ENCODE results near the gene TECPR2.

Gene TECPR2

GRCh38 chr14:102502571-102502970 is 139.8 kb downstream of the TECPR2 start:
- no peak overlapping the region for H3K4me3 Mint-ChIP-seq
- no peak for DNase-seq
- no peaks in the 10 kb centered on the region for H3K9me3 Mint-ChIP-seq
- H3K27me3 Mint-ChIP-seq = no peaks in the 10 kb centered on the region
- H3K36me3 Mint-ChIP-seq (ENCODE audit: low read depth) = peaks cover 20% of the 10 kb centered on the region
- H3K4me1 Mint-ChIP-seq (ENCODE audit: low read depth) = peaks cover 9% of the 10 kb centered on the region
- no peak overlapping the region for H3K27ac Mint-ChIP-seq

- Mint-ChIP-seq H3K4me1 (ENCODE audit: low read depth) (peaks cover 12% of the 10 kb centered on the region), H3K27me3 (no peaks in the 10 kb centered on the region), H3K36me3 (ENCODE audit: low read depth) (peaks cover 10% of the 10 kb centered on the region), H3K27ac (no peak overlapping the region), H3K4me3 (no peak overlapping the region), H3K9me3 (no peaks in the 10 kb centered on the region)
- no peak for DNase-seq
Observed at GRCh38 chr14:102503641-102504327, 141.0 kb downstream of the TECPR2 start.

GRCh38 chr14:102504328-102504999 is 141.7 kb downstream of the TECPR2 start:
- Mint-ChIP-seq H3K4me1 (ENCODE audit: low read depth) (peaks cover 13% of the 10 kb centered on the region), H3K9me3 (no peaks in the 10 kb centered on the region), H3K27ac (no peak overlapping the region), H3K4me3 (no peak overlapping the region), H3K36me3 (ENCODE audit: low read depth) (peaks cover 5% of the 10 kb centered on the region), H3K27me3 (no peaks in the 10 kb centered on the region)
- no peak for DNase-seq

- Mint-ChIP-seq H3K4me3 (no peak overlapping the region), H3K27ac (no peak overlapping the region)
- DNase-seq = no peak
Observed at GRCh38 chr14:102505000-102505619, 142.4 kb downstream of the TECPR2 start.

GRCh38 chr14:102505775-102506625 is 143.3 kb downstream of the TECPR2 start:
- Mint-ChIP-seq H3K9me3 (no peaks in the 10 kb centered on the region), H3K4me3 (no peak overlapping the region), H3K4me1 (ENCODE audit: low read depth) (peaks cover 13% of the 10 kb centered on the region), H3K27ac (no peak overlapping the region), H3K36me3 (ENCODE audit: low read depth) (peaks cover 5% of the 10 kb centered on the region), H3K27me3 (no peaks in the 10 kb centered on the region)
- no peak for DNase-seq

More at GRCh38 chr14:102505000-102505619, 142.4 kb downstream of the TECPR2 start:
- Mint-ChIP-seq H3K4me1 (ENCODE audit: low read depth) (peaks cover 11% of the 10 kb centered on the region), H3K9me3 (no peaks in the 10 kb centered on the region), H3K36me3 (ENCODE audit: low read depth) (peaks cover 5% of the 10 kb centered on the region), H3K27me3 (no peaks in the 10 kb centered on the region)

- no peak overlapping the region for H3K27ac Mint-ChIP-seq
- H3K36me3 Mint-ChIP-seq (ENCODE audit: low read depth) = peaks cover 5% of the 10 kb centered on the region
- H3K4me1 Mint-ChIP-seq (ENCODE audit: low read depth) = peaks cover 15% of the 10 kb centered on the region
- no peaks in the 10 kb centered on the region for H3K27me3 Mint-ChIP-seq
- H3K4me3 Mint-ChIP-seq = no peak overlapping the region
- no peak for DNase-seq
- H3K9me3 Mint-ChIP-seq = no peaks in the 10 kb centered on the region
Observed at GRCh38 chr14:102506626-102506925, 143.8 kb downstream of the TECPR2 start.

- peak; percentile 40 for DNase-seq
- Mint-ChIP-seq H3K4me1 (ENCODE audit: low read depth) (peaks cover 17% of the 10 kb centered on the region), H3K27me3 (no peaks in the 10 kb centered on the region), H3K36me3 (ENCODE audit: low read depth) (peaks cover 5% of the 10 kb centered on the region), H3K27ac (no peak overlapping the region), H3K9me3 (no peaks in the 10 kb centered on the region), H3K4me3 (no peak overlapping the region)
Observed at GRCh38 chr14:102507081-102507856, 144.5 kb downstream of the TECPR2 start.

GRCh38 chr14:102507857-102508312 is 145.1 kb downstream of the TECPR2 start:
- Mint-ChIP-seq H3K4me3 (peak overlapping the region; percentile 35), H3K27ac (no peak overlapping the region), H3K4me1 (ENCODE audit: low read depth) (peaks cover 17% of the 10 kb centered on the region), H3K27me3 (no peaks in the 10 kb centered on the region), H3K36me3 (ENCODE audit: low read depth) (peaks cover 5% of the 10 kb centered on the region), H3K9me3 (no peaks in the 10 kb centered on the region)
- DNase-seq = no peak

GRCh38 chr14:102508410-102508773 is 145.7 kb downstream of the TECPR2 start:
- H3K4me3 Mint-ChIP-seq = peak overlapping the region; percentile 68
- H3K9me3 Mint-ChIP-seq = no peaks in the 10 kb centered on the region
- no peak overlapping the region for H3K27ac Mint-ChIP-seq
- peaks cover 17% of the 10 kb centered on the region for H3K4me1 Mint-ChIP-seq (ENCODE audit: low read depth)
- DNase-seq = no peak
- H3K36me3 Mint-ChIP-seq (ENCODE audit: low read depth) = peaks cover 5% of the 10 kb centered on the region
- H3K27me3 Mint-ChIP-seq = no peaks in the 10 kb centered on the region

GRCh38 chr14:102508774-102509745 is 146.3 kb downstream of the TECPR2 start:
- no peaks in the 10 kb centered on the region for H3K9me3 Mint-ChIP-seq
- H3K27ac Mint-ChIP-seq = peak overlapping the region; percentile 34
- H3K27me3 Mint-ChIP-seq = peaks cover 3% of the 10 kb centered on the region
- peak overlapping the region; percentile 68 for H3K4me3 Mint-ChIP-seq
- peaks cover 5% of the 10 kb centered on the region for H3K36me3 Mint-ChIP-seq (ENCODE audit: low read depth)
- peaks cover 17% of the 10 kb centered on the region for H3K4me1 Mint-ChIP-seq (ENCODE audit: low read depth)
- DNase-seq = peak; percentile 66

GRCh38 chr14:102509746-102510615 is 147.2 kb downstream of the TECPR2 start, which contains the start of gene ANKRD9:
TSS of gene ANKRD9 (minus strand) at chr14:102509776. CDS start at chr14:102507889, 1,887 bp downstream.
- H3K36me3 Mint-ChIP-seq (ENCODE audit: low read depth) = peaks cover 5% of the 10 kb centered on the region
- H3K27me3 Mint-ChIP-seq = peaks cover 8% of the 10 kb centered on the region
- peak; percentile 94 for DNase-seq
- H3K4me3 Mint-ChIP-seq = peak within 1 kb of the TSS; percentile 76
- no peaks in the 10 kb centered on the region for H3K9me3 Mint-ChIP-seq
- peaks cover 17% of the 10 kb centered on the region for H3K4me1 Mint-ChIP-seq (ENCODE audit: low read depth)
- H3K27ac Mint-ChIP-seq = peak within 1 kb of the TSS; percentile 34
